ENCODE measurements around the gene EXD1. TPM values are rescaled to one million over a fixed set of nuclear protein-coding genes. Genes with fewer than 3 reads are reported as not detected.

Gene EXD1
- polyA plus RNA-seq, 1 donor (not counting 4 experiments of a cell fraction or from before 2014, with no cell fraction given), result 0.16 TPM

GRCh38 chr15:41215708-41216107 lies 14.8 kb downstream of the EXD1 start:
- Histone ChIP-seq H3K27me3 (ENCODE audit: control insufficient read depth, extremely low read depth, insufficient read depth, low read length) (no peaks in the 10 kb centered on the region), H3K9me3 (ENCODE audit: control insufficient read depth, low read depth, low read length) (no peaks in the 10 kb centered on the region), H3K4me3 (ENCODE audit: control insufficient read depth in 2 of 3, extremely low read depth in 1 of 3, insufficient read depth in 2 of 3, low read depth in 1 of 3, low read length in 3 of 3) (no peak overlapping the region), H3K9me1 (ENCODE audit: control insufficient read depth, extremely low read depth, insufficient read depth, low read length) (no peaks in the 10 kb centered on the region), H3K4me1 (ENCODE audit: control insufficient read depth, extremely low read depth, insufficient read depth, low read length) (peaks cover 5% of the 10 kb centered on the region), H3K9ac (ENCODE audit: control insufficient read depth, extremely low read depth, insufficient read depth, low read length) (no peak overlapping the region), H3K79me2 (ENCODE audit: control insufficient read depth, insufficient read depth, low read length) (no peaks in the 10 kb centered on the region), H4K20me1 (ENCODE audit: control insufficient read depth, extremely low read depth, insufficient read depth, low read length) (no peaks in the 10 kb centered on the region), H3K36me3 (ENCODE audit: control insufficient read depth in 2 of 2, extremely low read depth in 1 of 2, insufficient read depth in 2 of 2, low read length in 2 of 2) (no peaks in the 10 kb centered on the region), H2AFZ (ENCODE audit: control insufficient read depth, low read length) (no peak overlapping the region), H3K27ac (ENCODE audit: control insufficient read depth, insufficient read depth, low read length) (no peak overlapping the region), H3K4me2 (ENCODE audit: control insufficient read depth, extremely low read depth, insufficient read depth, low read depth, low read length) (no peak overlapping the region)
- DNase-seq (ENCODE audit: low read depth, low spot score) (no peak), FAIRE-seq (no peak)
- TF ChIP-seq CTCF (optimal IDR thresholded peaks at IDR 0.05 in 1 of 3, IDR thresholded peaks at IDR 0.05 in 1 of 3, conservative IDR thresholded peaks at IDR 0.05 in 1 of 3; ENCODE audit: extremely low read depth in 1 of 3, insufficient read depth in 2 of 3, low read length in 3 of 3), result no peak
- no peak for TF ChIP-seq EZH2 (IDR thresholded peaks at IDR 0.05; ENCODE audit: low read length)
- dilution Hi-C loops (cut with MboI; ENCODE audit: extremely low pct_ligation_motif_present, low sequenced_read_pairs), result no loop called here

- TF ChIP-seq CTCF (optimal IDR thresholded peaks at IDR 0.05 in 1 of 3, IDR thresholded peaks at IDR 0.05 in 1 of 3, conservative IDR thresholded peaks at IDR 0.05 in 1 of 3; ENCODE audit: extremely low read depth in 1 of 3, insufficient read depth in 2 of 3, low read length in 3 of 3) (no peak), EZH2 (IDR thresholded peaks at IDR 0.05; ENCODE audit: low read length) (no peak)
- Histone ChIP-seq H3K9me1 (ENCODE audit: control insufficient read depth, extremely low read depth, insufficient read depth, low read length) (no peaks in the 10 kb centered on the region), H3K36me3 (ENCODE audit: control insufficient read depth in 2 of 2, extremely low read depth in 1 of 2, insufficient read depth in 2 of 2, low read length in 2 of 2) (no peaks in the 10 kb centered on the region), H4K20me1 (ENCODE audit: control insufficient read depth, extremely low read depth, insufficient read depth, low read length) (no peaks in the 10 kb centered on the region), H3K4me3 (ENCODE audit: control insufficient read depth in 2 of 3, extremely low read depth in 1 of 3, insufficient read depth in 2 of 3, low read depth in 1 of 3, low read length in 3 of 3) (peak overlapping the region in 2 of 3 experiments; percentile 19 to 46), H3K4me1 (ENCODE audit: control insufficient read depth, extremely low read depth, insufficient read depth, low read length) (peaks cover 17% of the 10 kb centered on the region), H2AFZ (ENCODE audit: control insufficient read depth, low read length) (peak overlapping the region; percentile 56), H3K9me3 (ENCODE audit: control insufficient read depth, low read depth, low read length) (no peaks in the 10 kb centered on the region), H3K79me2 (ENCODE audit: control insufficient read depth, insufficient read depth, low read length) (no peaks in the 10 kb centered on the region), H3K27ac (ENCODE audit: control insufficient read depth, insufficient read depth, low read length) (peak overlapping the region; percentile 81), H3K4me2 (ENCODE audit: control insufficient read depth, extremely low read depth, insufficient read depth, low read depth, low read length) (peak overlapping the region; percentile 80), H3K9ac (ENCODE audit: control insufficient read depth, extremely low read depth, insufficient read depth, low read length) (peak overlapping the region; percentile 62), H3K27me3 (ENCODE audit: control insufficient read depth, extremely low read depth, insufficient read depth, low read length) (no peaks in the 10 kb centered on the region)
- FAIRE-seq (peak; percentile 80), DNase-seq (ENCODE audit: low read depth, low spot score) (peak; percentile 62)
- dilution Hi-C loops (cut with MboI; ENCODE audit: extremely low pct_ligation_motif_present, low sequenced_read_pairs), result no loop called here
Observed at GRCh38 chr15:41207687-41208448, 22.7 kb downstream of the EXD1 start.

All from keratinocyte (primary cell).